GM12892 (cell line): Measurements from ENCODE around the gene TFAP2C.
"Not testable (repeated sequence)": the region's sequence is repeated elsewhere in the genome, so short reads cannot be mapped to it uniquely, and the experiment has no call there.

Experiments
- DNase-seq: peaks from one replicate; pipeline ENCODE4 v3.0.0; 2011; ENCODE audit not compliant: insufficient read length
- FAIRE-seq: peaks from 2 replicates; lab custom pipeline; 2011; peaks lifted over from hg19 to GRCh38; lab: Jason Lieb, UNC
- POLR2A ChIP-seq: IDR thresholded peaks from 2 replicates; pipeline ENCODE4 v1.6.1; 2011; ENCODE audit warnings: low read depth, low read length, control low read depth
- POLR2AphosphoS5 ChIP-seq: IDR thresholded peaks from 2 replicates; pipeline ENCODE4 v1.6.1; 2011; ENCODE audit warnings: low read depth, low read length, control low read depth
- TAF1 ChIP-seq: IDR thresholded peaks from 2 replicates; pipeline ENCODE4 v1.6.1; 2011; ENCODE audit warnings: low read depth, mild to moderate bottlenecking, control low read depth, low read length, borderline replicate concordance

The TFAP2C gene

DNA sequence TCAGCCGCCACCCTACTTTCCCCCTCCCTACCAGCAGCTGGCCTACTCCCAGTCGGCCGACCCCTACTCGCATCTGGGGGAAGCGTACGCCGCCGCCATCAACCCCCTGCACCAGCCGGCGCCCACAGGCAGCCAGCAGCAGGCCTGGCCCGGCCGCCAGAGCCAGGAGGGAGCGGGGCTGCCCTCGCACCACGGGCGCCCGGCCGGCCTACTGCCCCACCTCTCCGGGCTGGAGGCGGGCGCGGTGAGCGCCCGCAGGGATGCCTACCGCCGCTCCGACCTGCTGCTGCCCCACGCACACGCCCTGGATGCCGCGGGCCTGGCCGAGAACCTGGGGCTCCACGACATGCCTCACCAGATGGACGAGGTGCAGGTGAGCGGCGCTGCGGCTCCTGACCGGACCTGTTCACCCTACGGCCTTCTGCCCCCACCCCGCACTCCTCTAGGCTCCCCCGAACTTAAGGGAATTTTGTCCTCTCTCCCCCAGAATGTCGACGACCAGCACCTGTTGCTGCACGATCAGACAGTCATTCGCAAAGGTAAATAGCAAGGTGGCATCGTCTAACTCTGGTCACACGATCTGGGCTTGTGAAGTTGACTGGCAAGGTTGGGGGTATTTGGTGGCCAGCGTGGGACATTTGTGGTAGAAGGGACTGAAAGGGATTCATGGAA, 2.3 kb downstream of the TFAP2C start:
- TF ChIP-seq POLR2AphosphoS5 = no peak
- TF ChIP-seq TAF1 = no peak
- TF ChIP-seq POLR2A = no peak
- no peak for FAIRE-seq
- DNase-seq = no peak

DNA sequence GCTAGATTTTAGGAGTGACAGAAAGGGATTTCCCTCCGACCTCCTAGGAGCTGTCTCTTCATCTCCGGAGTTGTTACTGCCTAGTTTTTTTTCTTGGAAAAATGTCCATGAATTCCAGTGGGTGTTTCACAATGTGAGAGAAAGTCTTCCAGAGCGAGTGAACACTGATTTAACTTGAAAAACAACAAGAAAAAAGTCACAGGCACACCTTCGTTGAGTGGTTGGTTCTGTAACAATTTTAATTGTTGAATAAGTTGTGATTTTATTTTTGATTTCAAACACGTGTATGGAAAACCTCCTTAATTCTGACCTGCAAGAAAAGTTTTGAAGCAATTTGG, 2.9 kb downstream of the TFAP2C start:
- no peak for TF ChIP-seq POLR2AphosphoS5
- no peak for TF ChIP-seq TAF1
- no peak for TF ChIP-seq POLR2A
- no peak for DNase-seq

DNA sequence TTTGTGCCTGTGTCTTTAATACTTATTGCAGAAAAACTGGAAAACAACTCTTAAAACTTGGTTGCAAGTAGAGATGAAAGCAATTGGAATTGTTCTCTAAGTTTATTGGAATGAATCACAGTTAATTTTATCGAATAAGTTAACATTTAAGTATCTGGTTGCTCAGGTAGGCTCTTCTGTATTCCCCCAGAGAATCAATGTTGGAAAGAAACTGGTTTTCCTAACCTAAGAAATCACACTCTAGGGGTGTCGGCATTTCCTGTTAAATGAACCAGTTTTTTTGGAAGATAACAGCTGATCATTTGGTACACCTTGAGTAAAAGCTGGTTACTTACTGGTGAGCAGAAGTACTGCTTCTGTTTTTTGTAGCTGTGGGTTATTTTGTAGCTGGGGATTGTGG, 5.2 kb downstream of the TFAP2C start:
- no peak for FAIRE-seq
- no peak for DNase-seq
- TF ChIP-seq POLR2AphosphoS5 (no peak), TAF1 (no peak), POLR2A (no peak)

More for the DNA sequence above, 2.9 kb downstream of the TFAP2C start:
- no peak for FAIRE-seq

GRCh38 chr20:56634735-56635385, 5.8 kb downstream of the TFAP2C start:
- FAIRE-seq (no peak), DNase-seq (no peak)
- TF ChIP-seq TAF1 = no peak
- TF ChIP-seq POLR2A = no peak
- no peak for TF ChIP-seq POLR2AphosphoS5

GRCh38 chr20:56636716-56637115, 7.6 kb downstream of the TFAP2C start:
- TF ChIP-seq POLR2A (no peak), POLR2AphosphoS5 (no peak), TAF1 (no peak)
- no peak for FAIRE-seq
- DNase-seq = no peak

DNA sequence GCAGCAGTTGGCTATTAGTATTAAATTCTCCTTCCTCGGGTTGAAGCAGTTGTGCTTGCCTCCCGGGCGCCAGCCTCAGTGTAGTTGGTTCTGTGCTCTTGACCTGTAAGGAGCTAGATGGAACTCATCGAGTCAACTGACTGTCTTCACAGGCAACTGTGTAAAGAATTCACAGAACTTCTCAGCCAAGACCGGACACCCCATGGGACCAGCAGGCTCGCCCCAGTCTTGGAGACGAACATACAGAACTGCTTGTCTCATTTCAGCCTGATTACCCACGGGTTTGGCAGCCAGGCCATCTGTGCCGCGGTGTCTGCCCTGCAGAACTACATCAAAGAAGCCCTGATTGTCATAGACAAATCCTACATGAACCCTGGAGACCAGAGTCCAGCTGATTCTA, 8.5 kb downstream of the TFAP2C start:
- no peak for FAIRE-seq
- TF ChIP-seq TAF1 (no peak), POLR2A (no peak), POLR2AphosphoS5 (no peak)
- no peak for DNase-seq

DNA sequence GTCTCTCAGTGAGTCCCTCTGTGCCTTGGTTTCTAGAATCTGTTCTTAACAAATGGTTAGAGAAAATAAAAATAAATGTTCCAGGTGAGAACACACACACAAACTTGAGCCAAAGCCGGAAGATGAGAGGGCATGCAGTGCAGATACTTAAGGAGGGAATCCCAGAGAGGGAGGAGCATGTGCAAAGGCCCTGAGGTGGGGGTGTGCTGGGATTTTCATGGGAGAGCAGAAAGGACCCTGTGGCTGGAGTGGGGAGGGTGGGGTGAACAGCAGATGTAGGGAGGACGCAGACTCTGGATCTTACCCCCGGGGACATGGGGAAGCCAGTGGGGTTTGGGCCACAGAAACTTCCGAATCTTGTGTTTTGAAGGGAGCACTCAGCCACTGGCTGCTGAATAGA, 17.5 kb downstream of the TFAP2C start:
- TF ChIP-seq POLR2A = no peak
- no peak for TF ChIP-seq POLR2AphosphoS5
- no peak for TF ChIP-seq TAF1
- FAIRE-seq (no peak), DNase-seq (no peak)

DNA sequence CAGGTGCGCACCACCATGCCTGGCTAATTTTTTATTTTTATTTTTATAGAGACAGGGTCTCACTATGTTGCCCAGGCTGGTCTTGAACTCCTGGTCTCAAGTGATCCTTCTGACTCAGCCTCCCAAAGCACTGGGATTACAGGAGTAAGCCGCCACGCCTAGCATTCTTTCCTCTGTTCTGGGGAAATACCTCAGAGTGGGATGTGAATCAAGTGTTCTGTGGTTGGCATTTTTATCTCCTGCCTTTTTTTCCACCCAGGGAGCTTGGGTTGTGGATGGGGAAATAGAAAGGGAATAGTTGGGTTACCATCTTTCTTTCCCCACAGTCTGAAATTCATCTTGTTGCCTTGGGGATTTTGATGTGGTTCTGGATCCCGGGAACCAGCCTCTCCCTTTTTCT, 24.1 kb downstream of the TFAP2C start:
- DNase-seq (no peak), FAIRE-seq (no peak)
- TF ChIP-seq POLR2AphosphoS5 = no peak
- no peak for TF ChIP-seq TAF1
- TF ChIP-seq POLR2A = no peak

GRCh38 chr20:56656632-56657031, 27.5 kb downstream of the TFAP2C start:
- DNase-seq (no peak), FAIRE-seq (no peak)
- no peak for TF ChIP-seq TAF1
- TF ChIP-seq POLR2A = no peak
- no peak for TF ChIP-seq POLR2AphosphoS5

DNA sequence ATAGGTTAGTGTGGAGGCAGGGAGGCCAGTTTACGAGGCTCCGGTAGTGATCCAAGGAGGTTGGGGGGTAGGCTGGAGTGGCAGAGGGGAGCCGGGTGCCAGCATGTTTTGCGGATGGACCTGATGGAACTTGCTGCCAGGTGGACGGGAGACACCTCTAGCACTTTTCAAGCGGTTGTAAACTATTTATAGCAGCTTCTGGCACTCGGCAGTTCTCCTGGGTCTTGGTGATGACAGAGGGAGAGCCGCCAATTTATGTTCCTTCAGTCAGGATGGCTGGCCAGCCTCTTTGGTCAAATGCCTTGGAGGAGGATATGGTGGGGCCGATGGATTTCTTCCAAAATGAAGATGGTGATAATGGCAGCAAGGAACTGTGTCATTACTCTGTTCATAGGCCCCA, 28.8 kb downstream of the TFAP2C start:
- no peak for FAIRE-seq
- no peak for DNase-seq
- TF ChIP-seq POLR2AphosphoS5 (no peak), TAF1 (no peak), POLR2A (no peak)

DNA sequence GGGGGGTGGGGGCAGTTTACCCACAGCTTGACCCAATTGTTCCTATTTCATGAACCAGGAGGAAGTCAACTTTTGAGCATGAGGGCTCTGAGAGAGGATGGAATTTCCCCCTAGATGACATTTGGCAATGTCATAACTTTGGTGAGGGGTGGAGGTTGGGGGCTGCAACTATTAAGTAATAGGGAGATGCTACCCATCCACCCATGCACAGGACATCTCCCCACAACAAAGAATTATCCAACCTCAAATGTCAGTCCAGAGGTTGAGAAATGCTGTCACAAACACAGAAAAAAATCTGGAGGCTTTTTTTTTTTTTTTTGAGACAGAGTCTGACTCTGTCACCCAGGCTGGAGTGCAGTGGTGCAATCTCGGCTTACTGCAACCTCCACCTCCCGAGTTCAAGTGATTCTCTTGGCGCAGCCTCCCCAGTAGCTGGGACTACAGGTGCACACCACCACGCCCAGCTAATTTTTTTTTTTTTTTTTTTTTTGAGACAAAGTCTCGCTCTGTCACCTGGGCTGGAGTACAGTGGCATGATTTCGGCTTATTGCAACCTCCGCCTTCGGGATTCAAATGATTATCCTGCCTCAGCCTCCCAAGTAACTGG, 29.3 kb downstream of the TFAP2C start:
- not testable (repeated sequence) for FAIRE-seq, DNase-seq

DNA sequence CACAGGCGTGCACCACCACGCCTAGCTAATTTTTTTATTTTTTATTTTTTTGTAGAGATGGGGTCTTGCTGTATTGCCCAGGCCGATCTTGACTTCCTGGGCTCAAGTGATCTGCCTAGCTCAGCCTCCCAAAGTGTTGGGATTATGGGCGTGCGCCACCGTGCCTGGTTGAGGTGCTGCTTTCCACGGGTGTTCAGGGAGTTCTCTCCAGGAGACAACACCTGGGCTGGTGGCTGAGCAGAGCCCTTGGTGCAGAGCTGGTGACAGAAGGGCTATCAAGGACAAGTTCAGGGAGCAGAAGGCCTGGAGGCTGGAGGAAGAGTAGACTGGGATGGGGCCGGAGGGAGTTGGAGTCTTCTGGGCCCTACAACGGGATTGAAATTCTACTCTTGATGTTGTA, 34.6 kb downstream of the TFAP2C start:
- no peak for TF ChIP-seq POLR2AphosphoS5
- no peak for TF ChIP-seq POLR2A
- TF ChIP-seq TAF1 = no peak
- FAIRE-seq = no peak
- no peak for DNase-seq
